Measurements from ENCODE around the gene MACROD2.

- TF ChIP-seq SUZ12 (IDR thresholded peaks at IDR 0.05; ENCODE audit: extremely low read depth, insufficient read depth, insufficient read length) (no peak), ZNF274 (IDR thresholded peaks at IDR 0.05; ENCODE audit: low read depth, low read length) (no peak), YY1 (IDR thresholded peaks at IDR 0.05; ENCODE audit: insufficient read depth, insufficient read length) (no peak)
These were observed 1616.9 kb downstream of the MACROD2 start for GRCh38 chr20:15612198-15612597.
